ENCODE data around the gene OLIG2.

Gene OLIG2

GRCh38 chr21:33070744-33070997, 44.9 kb downstream of the OLIG2 start:
- no peaks in the 10 kb centered on the region for H3K36me3 ChIP-seq (ENCODE audit: insufficient read depth, low read length)
- peaks cover 13% of the 10 kb centered on the region for H3K4me1 ChIP-seq (ENCODE audit: insufficient read depth, low read length)
- no peaks in the 10 kb centered on the region for H3K9me3 ChIP-seq (ENCODE audit: control insufficient read depth, insufficient read depth, low read length)
- peak overlapping the region; percentile 51 for H3K9ac ChIP-seq (ENCODE audit: low read depth, low read length)

GRCh38 chr21:33070998-33071769, 45.4 kb downstream of the OLIG2 start:
- Histone ChIP-seq H3K4me1 (ENCODE audit: insufficient read depth, low read length) (peaks cover 18% of the 10 kb centered on the region), H3K36me3 (ENCODE audit: insufficient read depth, low read length) (no peaks in the 10 kb centered on the region), H3K9me3 (ENCODE audit: control insufficient read depth, insufficient read depth, low read length) (no peaks in the 10 kb centered on the region), H3K9ac (ENCODE audit: low read depth, low read length) (peak overlapping the region; percentile 51)

GRCh38 chr21:33071770-33072306, 46.1 kb downstream of the OLIG2 start:
- Histone ChIP-seq H3K9ac (ENCODE audit: low read depth, low read length) (peak overlapping the region; percentile 51; the same call in 1 of the 2 replicates), H3K36me3 (ENCODE audit: insufficient read depth, low read length) (no peaks in the 10 kb centered on the region), H3K4me1 (ENCODE audit: insufficient read depth, low read length) (peaks cover 18% of the 10 kb centered on the region), H3K9me3 (ENCODE audit: control insufficient read depth, insufficient read depth, low read length) (no peaks in the 10 kb centered on the region)

- no peak overlapping the region for H3K9ac ChIP-seq (ENCODE audit: low read depth, low read length)
- H3K36me3 ChIP-seq (ENCODE audit: insufficient read depth, low read length), result no peaks in the 10 kb centered on the region
- H3K4me1 ChIP-seq (ENCODE audit: insufficient read depth, low read length), result peaks cover 18% of the 10 kb centered on the region
- H3K9me3 ChIP-seq (ENCODE audit: control insufficient read depth, insufficient read depth, low read length), result no peaks in the 10 kb centered on the region
These were observed 47.9 kb downstream of the OLIG2 start for GRCh38 chr21:33073636-33074035.

DNA sequence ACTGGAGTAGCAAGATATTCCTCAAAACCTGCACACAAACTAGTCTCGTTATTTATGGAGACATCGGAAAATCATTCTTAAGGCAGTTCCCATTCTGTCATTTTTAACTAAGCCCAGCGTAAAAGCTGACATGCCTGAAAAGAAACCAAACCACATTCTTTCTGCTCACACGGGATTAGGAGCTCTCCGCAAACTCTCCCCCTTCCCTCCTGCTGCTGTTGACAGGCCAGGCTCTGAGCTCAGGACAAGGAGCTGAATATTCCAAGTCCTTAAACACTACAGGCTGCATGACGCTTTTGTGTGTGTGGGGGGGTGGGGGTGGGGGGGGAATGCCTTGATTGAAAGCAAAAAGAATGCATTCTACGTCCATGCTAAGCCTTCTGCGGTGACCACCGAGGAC, 49.4 kb downstream of the OLIG2 start:
- Histone ChIP-seq H3K9ac (ENCODE audit: low read depth, low read length) (no peak overlapping the region), H3K4me1 (ENCODE audit: insufficient read depth, low read length) (peaks cover 18% of the 10 kb centered on the region), H3K36me3 (ENCODE audit: insufficient read depth, low read length) (no peaks in the 10 kb centered on the region), H3K9me3 (ENCODE audit: control insufficient read depth, insufficient read depth, low read length) (no peaks in the 10 kb centered on the region)

GRCh38 chr21:33075596-33076195, 50.0 kb downstream of the OLIG2 start:
- Histone ChIP-seq H3K36me3 (ENCODE audit: insufficient read depth, low read length) (no peaks in the 10 kb centered on the region), H3K9ac (ENCODE audit: low read depth, low read length) (no peak overlapping the region), H3K4me1 (ENCODE audit: insufficient read depth, low read length) (peaks cover 18% of the 10 kb centered on the region), H3K9me3 (ENCODE audit: control insufficient read depth, insufficient read depth, low read length) (no peaks in the 10 kb centered on the region)

DNA sequence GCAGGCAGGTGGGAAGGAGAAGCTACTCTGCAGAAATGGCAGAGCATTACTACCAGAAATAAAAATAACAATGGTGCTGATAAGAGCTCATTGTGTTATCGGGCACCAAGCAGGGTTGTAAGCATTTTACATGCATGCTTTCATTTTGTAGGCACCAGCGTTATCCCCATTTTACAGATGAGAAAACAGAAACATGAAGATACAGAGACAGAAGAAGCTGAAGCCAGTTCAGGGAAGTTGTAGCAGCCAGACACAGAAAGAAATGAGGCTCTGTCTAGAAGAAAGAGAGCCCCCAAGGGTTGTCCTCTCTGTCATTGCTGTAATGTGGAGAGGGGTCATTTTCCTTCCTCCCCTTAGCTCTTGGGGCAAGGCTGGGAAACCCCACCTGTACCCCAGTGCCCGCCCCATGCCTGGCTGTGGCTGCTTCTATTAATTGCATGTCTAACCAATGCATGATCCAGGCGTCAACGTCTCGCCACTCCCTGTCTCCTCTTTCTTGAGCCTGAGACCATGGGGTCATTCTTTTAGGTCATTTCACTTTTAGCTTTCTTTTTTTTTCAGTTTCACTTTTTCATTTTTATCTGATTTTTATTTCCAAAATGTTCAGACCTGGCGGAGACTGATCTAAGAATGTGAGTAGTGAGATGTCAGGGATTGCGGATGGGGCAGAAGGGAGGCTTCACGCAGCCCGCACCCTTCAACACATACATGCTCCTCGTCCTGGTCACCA, 51.0 kb downstream of the OLIG2 start:
- H3K36me3 ChIP-seq (ENCODE audit: insufficient read depth, low read length), result no peaks in the 10 kb centered on the region
- no peaks in the 10 kb centered on the region for H3K9me3 ChIP-seq (ENCODE audit: control insufficient read depth, insufficient read depth, low read length)
- peaks cover 18% of the 10 kb centered on the region for H3K4me1 ChIP-seq (ENCODE audit: insufficient read depth, low read length)
- H3K9ac ChIP-seq (ENCODE audit: low read depth, low read length), result no peak overlapping the region

Data from ES-I3 (cell line).